CD4-positive, CD25-positive, alpha-beta regulatory T cell (primary cell): ENCODE measurements around the gene SLC16A6. TPM values are rescaled to one million over a fixed set of nuclear protein-coding genes. Genes with fewer than 3 reads are reported as not detected.

Source experiments
- ATAC-seq, 2 donors: fragments of 150-1000 bp; cut with Tn5 transposase; one replicate each; pipeline ENCODE4 v1.10.0; 2021; ENCODE audit warnings: low read depth in 2 of 2, moderate number of reproducible peaks in 2 of 2, moderate library complexity in 1 of 2
- DNase-seq, 3 donors: peaks; one replicate each; pipeline versions ENCODE4 v3.0.0 to v3.0.0-alpha.2; 2012 to 2022; ENCODE audit warnings: mixed read lengths in 1 of 3
- H3K27ac ChIP-seq: one replicate; pipeline ENCODE4 v1.7.0; 2013; ENCODE audit warnings: mild to moderate bottlenecking, low read length; ENCODE audit not compliant: insufficient read depth, poor library complexity, severe bottlenecking
- H3K27me3 ChIP-seq: one replicate; pipeline ENCODE4 v1.7.0; 2013; ENCODE audit warnings: low read length; ENCODE audit not compliant: control insufficient read depth, insufficient read depth
- H3K36me3 ChIP-seq: one replicate; pipeline ENCODE4 v1.7.0; 2013; ENCODE audit warnings: mild to moderate bottlenecking, low read length, moderate library complexity; ENCODE audit not compliant: control insufficient read depth, insufficient read depth
- H3K4me1 ChIP-seq: 2 replicates; pipeline ENCODE4 v1.7.0; 2013; ENCODE audit warnings: mild to moderate bottlenecking, low read length; ENCODE audit not compliant: insufficient read depth, control insufficient read depth, poor library complexity, severe bottlenecking
- H3K4me3 ChIP-seq: one replicate; pipeline ENCODE4 v1.7.0; 2013; ENCODE audit warnings: low read depth, mild to moderate bottlenecking, low read length, moderate library complexity
- H3K9me3 ChIP-seq, 2 experiments: 1 replicate in 1 of 2; 2 replicates in 1 of 2; pipeline ENCODE4 v1.7.0; 2013; ENCODE audit warnings: low read length in 2 of 2, mild to moderate bottlenecking in 1 of 2, moderate library complexity in 1 of 2; ENCODE audit not compliant: control insufficient read depth in 2 of 2
- H3K27ac Mint-ChIP-seq, 3 donors: one replicate each; pipeline ENCODE4 v1.8.0; 2020 to 2022; ENCODE audit warnings: mild to moderate bottlenecking in 3 of 3, mixed read lengths in 3 of 3, moderate library complexity in 2 of 3
- H3K27me3 Mint-ChIP-seq: one replicate; pipeline ENCODE4 v1.8.0; 2022; ENCODE audit warnings: mild to moderate bottlenecking, mixed read lengths
- H3K36me3 Mint-ChIP-seq: one replicate; pipeline ENCODE4 v1.8.0; 2020; ENCODE audit warnings: mixed read lengths
- H3K4me1 Mint-ChIP-seq, 4 donors: one replicate each; pipeline ENCODE4 v1.8.0; 2020 to 2022; ENCODE audit warnings: mixed read lengths in 4 of 4, mild to moderate bottlenecking in 1 of 4
- H3K4me3 Mint-ChIP-seq, 4 donors: one replicate each; pipeline ENCODE4 v1.8.0; 2020 to 2022; ENCODE audit warnings: mild to moderate bottlenecking in 4 of 4, mixed read lengths in 4 of 4, moderate library complexity in 3 of 4
- H3K9me3 Mint-ChIP-seq, 7 donors: one replicate each; pipeline ENCODE4 v1.8.0; 2020 to 2022; ENCODE audit warnings: mixed read lengths in 7 of 7, mild to moderate bottlenecking in 3 of 7, moderate library complexity in 2 of 7
- polyA plus RNA-seq, 4 donors: library from polyadenylated mRNA; unstranded; fragments of 300-500 nt; fragmentation: Illumina TruSeq; gene quantifications; one replicate each; pipeline ENCODE4 v1.2.3, GENCODE V29; 2021
- total RNA-seq: library from RNA; stranded (reverse); gene quantifications from one replicate; pipeline ENCODE4 v1.2.3, GENCODE V29; 2022

Gene SLC16A6
- total and polyA plus RNA-seq, 5 donors from 2014 or later, result 1.9 to 11.5 (median 3.0) TPM

DNA sequence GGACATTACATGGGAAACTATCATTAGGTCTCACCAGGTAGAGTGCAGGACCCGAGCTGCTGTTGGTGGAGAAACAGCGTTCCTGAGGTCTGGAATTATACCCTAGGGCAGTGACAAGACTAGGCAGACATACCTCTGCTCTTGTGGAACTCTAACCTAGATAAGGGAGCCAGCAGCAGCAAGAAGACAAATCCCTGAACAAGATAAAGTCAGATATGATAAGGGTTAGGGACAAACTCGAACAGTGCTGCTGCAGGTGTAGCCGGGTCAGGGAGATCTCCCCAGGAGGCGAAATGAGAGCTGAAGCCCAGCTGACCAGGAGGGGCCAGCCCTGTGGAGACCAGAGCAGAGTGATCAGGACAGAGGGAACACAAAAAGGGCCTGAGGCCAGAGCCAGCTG, 35.0 kb upstream of the SLC16A6 start:
- ATAC-seq (no peak), DNase-seq (no peak)
- no peaks in the 10 kb centered on the region for H3K36me3 Mint-ChIP-seq
- no peaks in the 10 kb centered on the region for H3K27me3 ChIP-seq
- peaks cover 6% of the 10 kb centered on the region for H3K4me1 ChIP-seq
- no peaks in the 10 kb centered on the region for H3K36me3 ChIP-seq
- H3K4me3 ChIP-seq, result no peak overlapping the region
- no peak overlapping the region for H3K4me3 Mint-ChIP-seq
- no peak overlapping the region for H3K27ac ChIP-seq
- H3K27ac Mint-ChIP-seq, result peak overlapping the region in 1 of 3 donors; percentile 47
- H3K9me3 ChIP-seq, result no peaks in the 10 kb centered on the region
- no peaks in the 10 kb centered on the region for H3K27me3 Mint-ChIP-seq
- H3K9me3 Mint-ChIP-seq, result peaks cover 0 to 8% (median 0%) of the 10 kb centered on the region in 7 donors
- peaks cover under 1 to 31% (median 16%) of the 10 kb centered on the region in 4 donors for H3K4me1 Mint-ChIP-seq

GRCh38 chr17:68324654-68325336, 33.9 kb upstream of the SLC16A6 start:
- DNase-seq (no peak), ATAC-seq (no peak)
- H3K27ac ChIP-seq, result no peak overlapping the region
- H3K27me3 Mint-ChIP-seq, result no peaks in the 10 kb centered on the region
- H3K4me1 Mint-ChIP-seq, result peaks cover 5 to 33% (median 22%) of the 10 kb centered on the region in 4 donors
- no peaks in the 10 kb centered on the region for H3K9me3 ChIP-seq
- peaks cover 0 to 2% (median 0%) of the 10 kb centered on the region in 7 donors for H3K9me3 Mint-ChIP-seq
- peak overlapping the region in 2 of 4 donors; percentile 25 to 38 for H3K4me3 Mint-ChIP-seq
- peaks cover 6% of the 10 kb centered on the region for H3K4me1 ChIP-seq
- H3K27me3 ChIP-seq, result no peaks in the 10 kb centered on the region
- peaks cover 8% of the 10 kb centered on the region for H3K36me3 Mint-ChIP-seq
- no peak overlapping the region for H3K4me3 ChIP-seq
- no peak overlapping the region for H3K27ac Mint-ChIP-seq
- H3K36me3 ChIP-seq, result no peaks in the 10 kb centered on the region

GRCh38 chr17:68324114-68324513, 33.2 kb upstream of the SLC16A6 start:
- H3K4me1 ChIP-seq, result peaks cover 6% of the 10 kb centered on the region
- no peaks in the 10 kb centered on the region for H3K36me3 ChIP-seq
- no peaks in the 10 kb centered on the region for H3K27me3 ChIP-seq
- peaks cover 8% of the 10 kb centered on the region for H3K36me3 Mint-ChIP-seq
- no peak for DNase-seq
- H3K9me3 ChIP-seq, result no peaks in the 10 kb centered on the region
- peaks cover 0 to 2% (median 0%) of the 10 kb centered on the region in 7 donors for H3K9me3 Mint-ChIP-seq
- H3K27me3 Mint-ChIP-seq, result no peaks in the 10 kb centered on the region
- H3K4me3 ChIP-seq, result peak overlapping the region; percentile 18
- peaks cover 5 to 33% (median 22%) of the 10 kb centered on the region in 4 donors for H3K4me1 Mint-ChIP-seq
- H3K27ac Mint-ChIP-seq, result peak overlapping the region in 1 of 3 donors; percentile 59
- no peak overlapping the region for H3K27ac ChIP-seq
- peak overlapping the region in 1 of 4 donors; percentile 38 for H3K4me3 Mint-ChIP-seq
- no peak for ATAC-seq

- Histone ChIP-seq H3K36me3 (no peaks in the 10 kb centered on the region), H3K27ac (no peak overlapping the region), H3K4me1 (peaks cover 15% of the 10 kb centered on the region), H3K9me3 (no peaks in the 10 kb centered on the region), H3K4me3 (no peak overlapping the region), H3K27me3 (no peaks in the 10 kb centered on the region)
- Mint-ChIP-seq H3K4me3 (no peak overlapping the region), H3K27me3 (no peaks in the 10 kb centered on the region), H3K36me3 (peaks cover 8% of the 10 kb centered on the region), H3K27ac (no peak overlapping the region), H3K4me1 (peaks cover 5 to 40% (median 23%) of the 10 kb centered on the region in 4 donors), H3K9me3 (no peaks in the 10 kb centered on the region)
- ATAC-seq (no peak), DNase-seq (no peak)
Observed at GRCh38 chr17:68322630-68323029, 31.7 kb upstream of the SLC16A6 start.

- Histone ChIP-seq H3K9me3 (no peaks in the 10 kb centered on the region), H3K27me3 (no peaks in the 10 kb centered on the region), H3K4me3 (no peak overlapping the region), H3K36me3 (no peaks in the 10 kb centered on the region), H3K27ac (no peak overlapping the region), H3K4me1 (peaks cover 26% of the 10 kb centered on the region)
- ATAC-seq (no peak), DNase-seq (no peak)
- Mint-ChIP-seq H3K27ac (peak overlapping the region in 1 of 3 donors; percentile 2), H3K36me3 (peaks cover 8% of the 10 kb centered on the region), H3K27me3 (no peaks in the 10 kb centered on the region), H3K4me1 (peaks cover 9 to 44% (median 26%) of the 10 kb centered on the region in 4 donors), H3K4me3 (no peak overlapping the region), H3K9me3 (no peaks in the 10 kb centered on the region)
Observed at GRCh38 chr17:68321556-68321954, 30.6 kb upstream of the SLC16A6 start.

DNA sequence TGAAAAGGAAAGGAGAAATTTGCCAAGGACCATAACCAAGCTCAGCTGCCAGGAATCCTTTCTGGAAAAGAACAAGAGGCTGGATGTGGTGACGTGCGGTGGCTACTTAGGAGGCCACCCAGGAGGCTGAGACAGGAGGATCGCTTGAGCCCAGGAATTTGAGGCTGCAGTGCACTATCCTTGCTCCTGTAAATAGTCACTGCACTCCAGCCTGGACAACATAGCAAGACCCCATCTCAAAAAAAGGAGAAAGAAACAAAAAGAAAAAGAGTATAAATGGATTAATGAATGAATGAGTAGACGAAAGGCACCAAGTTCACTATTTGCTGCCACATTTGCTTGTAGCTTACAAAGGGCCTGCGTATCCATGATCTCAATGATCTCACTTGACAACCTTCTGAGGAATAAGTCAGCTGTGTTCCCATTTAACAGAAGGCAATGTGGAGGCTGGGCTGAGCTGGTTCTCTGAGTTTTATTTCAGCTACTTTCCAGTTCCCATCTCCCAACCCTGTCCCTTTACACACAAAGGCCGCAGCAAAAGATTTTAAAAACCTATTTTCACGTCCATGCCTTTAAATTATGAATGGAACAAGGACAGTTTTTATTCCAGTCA, 30.1 kb upstream of the SLC16A6 start:
- Mint-ChIP-seq H3K4me3 (no peak overlapping the region), H3K27ac (peak overlapping the region in 1 of 3 donors; percentile 68)
- no peak for ATAC-seq

GRCh38 chr17:68320311-68320865, 29.5 kb upstream of the SLC16A6 start:
- H3K4me3 ChIP-seq, result no peak overlapping the region
- no peak overlapping the region for H3K27ac ChIP-seq
- DNase-seq (no peak), ATAC-seq (no peak)
- Mint-ChIP-seq H3K4me3 (no peak overlapping the region), H3K27ac (peak overlapping the region; percentile 68 to 81 (median 81)), H3K9me3 (no peaks in the 10 kb centered on the region), H3K4me1 (peaks cover 9 to 55% (median 32%) of the 10 kb centered on the region in 4 donors), H3K27me3 (no peaks in the 10 kb centered on the region), H3K36me3 (peaks cover 8% of the 10 kb centered on the region)
- H3K9me3 ChIP-seq, result no peaks in the 10 kb centered on the region
- H3K4me1 ChIP-seq, result peaks cover 35% of the 10 kb centered on the region
- H3K27me3 ChIP-seq, result no peaks in the 10 kb centered on the region
- H3K36me3 ChIP-seq, result no peaks in the 10 kb centered on the region

More for the DNA sequence above, 30.1 kb upstream of the SLC16A6 start:
- Mint-ChIP-seq H3K36me3 (peaks cover 8% of the 10 kb centered on the region), H3K27me3 (no peaks in the 10 kb centered on the region), H3K9me3 (no peaks in the 10 kb centered on the region), H3K4me1 (peaks cover 9 to 49% (median 30%) of the 10 kb centered on the region in 4 donors)
- DNase-seq, result no peak
- no peaks in the 10 kb centered on the region for H3K27me3 ChIP-seq
- no peaks in the 10 kb centered on the region for H3K36me3 ChIP-seq
- H3K4me1 ChIP-seq, result peaks cover 29% of the 10 kb centered on the region
- H3K27ac ChIP-seq, result no peak overlapping the region
- no peaks in the 10 kb centered on the region for H3K9me3 ChIP-seq
- H3K4me3 ChIP-seq, result no peak overlapping the region
